ENCODE data around the gene SPTBN4.
"Not testable (repeated sequence)": the region's sequence is repeated elsewhere in the genome, so short reads cannot be mapped to it uniquely, and the experiment has no call there.

Gene SPTBN4

DNA sequence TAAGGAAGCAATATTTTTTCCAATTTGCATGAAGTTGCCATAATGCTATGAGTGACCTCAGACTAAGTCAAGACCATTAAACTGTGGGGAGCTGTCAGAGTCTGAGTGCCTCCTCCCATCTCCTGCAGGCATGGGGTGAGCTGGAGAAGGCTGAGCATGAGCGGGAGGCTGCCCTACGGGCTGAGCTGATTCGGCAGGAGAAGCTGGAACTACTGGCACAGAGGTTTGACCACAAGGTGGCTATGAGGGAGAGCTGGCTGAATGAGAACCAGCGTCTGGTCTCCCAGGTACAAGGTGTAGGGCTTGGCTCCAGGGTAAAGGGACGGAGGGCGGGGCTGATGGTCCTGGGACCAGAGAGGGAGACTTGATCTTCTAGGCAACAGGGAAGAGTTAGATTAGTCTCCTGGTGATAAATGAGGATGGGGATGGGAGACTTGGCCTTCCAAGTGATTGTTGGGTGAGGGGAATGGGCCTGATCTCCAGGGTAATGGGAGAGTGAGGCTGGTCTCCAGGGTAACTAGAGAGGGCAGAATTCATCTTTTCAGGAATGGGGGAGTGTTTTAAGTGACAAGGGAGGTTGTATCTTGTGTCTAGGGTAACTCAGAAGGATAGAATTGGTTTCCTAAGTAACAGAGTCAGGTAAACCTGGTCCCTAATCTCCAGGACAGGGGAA lies 36.0 kb downstream of the SPTBN4 start:
- DNase-seq (ENCODE audit: low spot score) = peak; percentile 55

DNA sequence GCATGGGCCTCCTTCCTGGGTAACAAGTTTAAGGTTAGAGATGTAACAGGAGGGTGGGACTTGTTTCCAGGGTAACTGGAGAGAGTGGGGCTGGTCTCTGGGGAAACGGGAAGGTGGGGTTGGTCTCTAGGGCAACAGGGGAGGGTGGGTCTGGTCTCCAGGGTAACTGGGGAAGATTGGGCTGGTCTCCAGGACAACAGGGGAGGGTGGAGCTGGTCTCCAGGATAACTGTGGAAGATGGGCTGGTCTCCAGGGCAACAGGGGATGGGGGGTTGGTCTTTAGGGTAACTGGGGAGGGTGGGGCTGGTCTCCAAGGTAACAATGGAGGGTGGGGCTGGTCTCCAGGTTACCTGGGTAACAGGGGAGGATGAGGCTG lies 36.5 kb downstream of the SPTBN4 start:
- DNase-seq (ENCODE audit: low spot score) = peak; percentile 91

DNA sequence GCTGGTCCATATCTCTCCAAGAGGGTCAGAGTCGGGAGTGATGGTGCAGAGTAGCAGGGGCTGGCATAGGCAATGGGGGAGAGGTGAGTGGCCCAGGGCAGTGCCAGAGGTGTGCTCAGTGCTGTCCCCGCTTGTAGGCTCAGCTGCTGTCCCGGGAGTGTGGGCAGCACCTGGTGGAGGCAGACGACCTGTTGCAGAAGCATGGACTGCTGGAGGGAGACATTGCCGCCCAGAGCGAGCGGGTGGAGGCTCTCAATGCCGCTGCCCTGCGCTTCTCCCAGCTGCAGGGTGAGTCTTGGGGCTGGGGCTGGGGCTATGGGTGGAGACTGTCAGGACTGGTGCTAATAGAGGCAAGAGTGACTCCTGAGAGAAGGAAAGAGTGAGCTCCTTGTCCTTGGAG lies 39.3 kb downstream of the SPTBN4 start:
- no peak for DNase-seq (ENCODE audit: low spot score)

DNA sequence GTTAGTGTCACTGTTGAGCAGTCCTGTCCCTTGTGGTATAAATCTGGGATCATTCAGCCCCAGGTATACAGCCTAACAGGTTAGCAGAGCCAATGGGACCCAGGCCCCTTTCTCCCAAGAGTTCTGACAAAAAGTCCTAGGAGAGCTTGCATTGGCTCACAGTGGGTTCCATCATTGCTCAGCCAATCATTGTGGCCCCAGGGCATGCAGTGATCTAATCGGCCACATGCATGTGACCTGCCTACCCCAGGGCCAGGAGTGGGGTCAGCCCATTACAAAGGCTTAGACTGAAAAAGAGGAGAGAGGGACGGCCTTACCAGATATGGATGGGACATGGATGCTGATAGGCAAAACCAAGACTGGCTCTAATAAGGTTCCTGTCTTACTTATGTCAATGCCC lies 41.1 kb downstream of the SPTBN4 start:
- no peak for DNase-seq (ENCODE audit: low spot score)

DNA sequence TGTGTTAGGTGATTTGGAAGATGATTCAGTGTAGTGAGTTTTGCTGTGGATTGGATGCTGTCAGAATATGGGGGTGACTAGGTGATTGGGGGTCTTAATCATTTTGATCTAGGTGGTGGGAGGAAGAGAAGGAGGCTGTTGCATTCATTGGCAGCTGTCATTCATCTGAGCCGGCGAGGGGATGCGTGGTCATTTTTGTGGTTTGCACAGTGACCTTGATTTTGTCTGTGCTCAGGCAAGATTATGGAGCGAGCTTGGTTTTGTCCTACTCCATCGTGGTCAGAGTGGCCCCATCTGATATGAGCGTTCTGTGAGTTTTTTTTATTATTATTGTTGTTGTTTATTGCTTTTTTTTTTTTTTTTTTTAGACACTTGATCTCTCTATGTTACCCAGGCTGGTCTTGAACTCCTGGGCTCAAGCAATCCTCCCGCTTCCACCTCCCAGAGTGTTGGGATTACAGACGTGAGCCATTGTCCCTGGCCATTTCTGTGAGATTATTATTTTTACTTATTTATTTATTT lies 42.0 kb downstream of the SPTBN4 start:
- no peak for DNase-seq (ENCODE audit: low spot score)

DNA sequence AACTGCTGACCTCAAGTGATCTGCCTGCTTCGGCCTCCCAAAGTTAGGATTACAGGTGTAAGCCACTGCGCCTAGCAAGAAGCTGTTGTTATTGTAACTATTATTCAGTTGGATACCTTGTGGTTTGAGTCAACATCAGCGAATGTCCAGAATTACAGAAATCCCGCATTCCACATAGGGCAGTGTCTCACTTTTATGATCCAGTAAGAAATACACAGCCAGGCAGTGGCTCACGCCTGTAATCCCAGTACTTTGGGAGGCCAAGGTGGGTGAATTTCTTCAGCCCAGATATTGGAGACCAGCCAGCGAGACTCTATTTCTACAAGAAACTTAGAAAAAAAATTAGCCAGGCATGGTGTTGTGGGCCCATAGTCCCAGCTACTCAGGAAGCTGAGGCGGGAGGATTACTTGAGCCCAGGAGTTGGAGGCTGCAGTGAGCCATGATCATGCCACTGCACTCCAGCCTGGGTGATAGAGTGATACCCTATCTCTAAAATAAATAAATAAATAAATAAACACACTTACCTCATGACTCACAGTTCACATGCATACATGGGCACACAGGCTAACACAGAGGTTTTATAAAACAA lies 43.8 kb downstream of the SPTBN4 start:
- DNase-seq (ENCODE audit: low spot score) = no peak

DNA sequence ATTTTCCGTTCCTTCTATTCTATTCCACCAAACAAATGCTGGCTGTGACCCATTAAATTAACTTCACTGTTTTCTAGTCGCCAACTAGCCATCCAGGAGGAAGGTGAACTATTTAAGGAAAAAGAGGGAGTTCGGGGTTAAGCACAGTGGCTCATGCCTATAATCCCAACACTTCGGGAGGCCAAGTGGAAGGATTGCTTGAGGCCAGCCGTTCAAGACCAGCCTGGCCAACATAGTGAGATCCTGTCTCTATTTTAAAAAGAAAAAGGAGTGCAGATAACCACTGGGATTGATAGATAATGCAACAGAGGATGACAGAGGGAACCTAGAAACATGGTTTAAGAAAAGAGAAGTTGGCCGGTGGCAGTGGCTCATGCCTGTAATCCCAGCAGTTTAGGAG lies 44.7 kb downstream of the SPTBN4 start:
- DNase-seq (ENCODE audit: low spot score) = no peak

DNA sequence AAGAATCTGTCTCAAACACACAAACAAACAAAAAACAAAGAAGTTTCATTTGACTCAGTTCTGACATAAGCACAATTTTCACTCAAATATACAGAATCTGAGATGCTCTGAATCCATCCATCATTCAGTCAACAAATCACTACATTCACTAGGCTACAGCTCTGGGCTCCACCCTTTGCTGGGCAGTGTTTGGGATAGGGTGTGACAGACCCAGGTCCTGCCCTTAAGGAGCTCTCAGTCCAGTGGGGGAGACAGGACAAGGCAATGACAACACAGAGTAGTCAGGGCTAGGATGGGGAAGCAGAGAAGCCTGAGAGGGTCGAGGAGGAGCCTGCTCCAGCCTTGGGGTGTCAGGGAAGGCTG lies 45.3 kb downstream of the SPTBN4 start:
- DNase-seq (ENCODE audit: low spot score) = no peak

DNA sequence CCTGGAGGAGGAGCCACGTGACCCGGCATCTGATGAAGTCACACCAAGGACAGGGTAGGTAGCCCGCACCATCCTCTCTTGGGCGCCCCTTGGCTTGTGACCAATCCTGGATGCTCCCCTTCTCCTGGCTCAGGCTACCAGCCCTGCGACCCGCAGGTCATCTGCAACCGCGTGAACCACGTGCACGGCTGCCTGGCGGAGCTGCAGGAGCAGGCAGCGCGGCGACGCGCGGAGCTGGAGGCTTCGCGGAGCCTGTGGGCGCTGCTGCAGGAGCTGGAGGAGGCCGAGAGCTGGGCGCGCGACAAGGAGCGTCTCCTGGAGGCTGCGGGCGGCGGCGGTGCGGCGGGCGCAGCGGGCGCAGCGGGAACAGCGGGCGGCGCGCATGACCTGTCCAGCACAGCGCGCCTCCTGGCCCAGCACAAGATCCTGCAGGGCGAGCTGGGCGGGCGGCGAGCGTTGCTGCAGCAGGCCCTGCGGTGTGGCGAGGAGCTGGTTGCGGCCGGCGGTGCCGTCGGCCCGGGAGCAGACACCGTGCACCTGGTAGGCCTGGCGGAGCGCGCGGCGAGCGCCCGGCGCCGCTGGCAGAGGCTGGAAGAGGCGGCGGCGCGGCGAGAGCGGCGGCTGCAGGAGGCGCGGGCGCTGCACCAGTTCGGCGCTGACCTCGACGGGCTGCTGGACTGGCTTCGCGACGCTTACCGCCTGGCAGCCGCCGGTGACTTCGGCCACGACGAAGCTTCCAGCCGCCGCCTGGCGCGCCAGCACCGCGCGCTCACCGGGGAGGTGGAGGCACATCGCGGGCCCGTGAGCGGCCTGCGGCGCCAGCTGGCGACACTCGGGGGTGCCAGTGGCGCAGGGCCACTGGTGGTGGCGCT lies 45.9 kb downstream of the SPTBN4 start:
- DNase-seq (ENCODE audit: low spot score) = peak; percentile 53

DNA sequence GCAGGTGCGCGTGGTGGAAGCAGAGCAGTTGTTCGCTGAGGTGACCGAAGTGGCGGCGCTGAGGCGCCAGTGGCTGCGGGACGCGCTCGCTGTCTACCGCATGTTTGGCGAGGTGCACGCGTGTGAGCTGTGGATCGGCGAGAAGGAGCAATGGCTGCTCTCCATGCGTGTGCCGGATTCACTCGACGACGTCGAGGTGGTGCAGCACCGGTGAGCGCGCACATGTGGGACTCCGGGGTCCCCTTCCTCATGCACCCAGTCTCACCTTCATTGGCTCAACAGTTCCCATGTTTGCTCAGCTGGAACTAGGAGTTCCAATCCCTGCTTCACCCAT lies 46.5 kb downstream of the SPTBN4 start:
- no peak for DNase-seq (ENCODE audit: low spot score)

DNA sequence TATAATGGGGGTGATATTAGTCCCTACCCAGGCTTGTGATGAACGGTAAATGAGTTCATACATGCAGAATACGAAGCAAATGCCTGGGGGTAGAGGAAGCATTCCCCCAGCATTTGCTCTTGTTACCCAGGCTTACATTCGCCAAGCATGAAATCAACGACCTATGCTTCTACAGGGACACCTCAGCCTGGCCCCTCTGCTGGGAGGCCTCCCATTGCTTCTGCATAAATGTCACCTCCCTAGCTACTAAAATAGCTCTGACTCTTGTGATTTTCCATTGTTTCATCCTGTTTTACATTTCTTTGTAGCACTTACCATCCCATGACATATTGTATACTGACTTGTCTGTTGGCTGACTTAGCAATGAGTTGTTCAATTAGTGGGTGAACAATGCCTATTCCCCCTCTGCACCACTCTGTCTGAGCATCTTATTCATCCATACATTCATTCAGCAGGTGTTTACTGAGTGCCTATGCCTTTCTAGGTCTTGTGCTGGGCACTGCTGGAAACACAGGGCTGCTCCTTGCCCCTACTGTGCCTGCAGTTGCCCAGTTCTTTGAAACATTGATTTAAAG lies 47.0 kb downstream of the SPTBN4 start:
- no peak for DNase-seq (ENCODE audit: low spot score)

DNA sequence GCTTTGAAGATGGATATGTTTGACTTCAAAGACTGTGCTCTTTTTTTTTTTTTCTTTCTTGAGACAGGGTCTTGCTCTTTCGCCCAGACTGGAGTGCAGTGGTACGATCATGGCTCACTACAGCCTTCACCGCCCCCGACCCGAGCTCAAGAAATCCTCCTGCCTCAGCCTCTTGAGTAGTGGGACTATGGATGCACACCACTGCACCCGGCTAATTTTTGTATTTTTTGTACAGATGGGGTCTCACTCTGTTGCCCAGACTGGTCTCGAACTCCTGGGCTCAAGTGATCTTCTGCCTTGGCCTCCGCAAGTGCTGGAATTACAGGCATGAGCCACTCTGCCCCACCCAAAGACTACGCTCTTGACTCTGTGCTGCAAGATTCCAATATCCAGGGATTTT lies 50.4 kb downstream of the SPTBN4 start:
- no peak for DNase-seq (ENCODE audit: low spot score)

DNA sequence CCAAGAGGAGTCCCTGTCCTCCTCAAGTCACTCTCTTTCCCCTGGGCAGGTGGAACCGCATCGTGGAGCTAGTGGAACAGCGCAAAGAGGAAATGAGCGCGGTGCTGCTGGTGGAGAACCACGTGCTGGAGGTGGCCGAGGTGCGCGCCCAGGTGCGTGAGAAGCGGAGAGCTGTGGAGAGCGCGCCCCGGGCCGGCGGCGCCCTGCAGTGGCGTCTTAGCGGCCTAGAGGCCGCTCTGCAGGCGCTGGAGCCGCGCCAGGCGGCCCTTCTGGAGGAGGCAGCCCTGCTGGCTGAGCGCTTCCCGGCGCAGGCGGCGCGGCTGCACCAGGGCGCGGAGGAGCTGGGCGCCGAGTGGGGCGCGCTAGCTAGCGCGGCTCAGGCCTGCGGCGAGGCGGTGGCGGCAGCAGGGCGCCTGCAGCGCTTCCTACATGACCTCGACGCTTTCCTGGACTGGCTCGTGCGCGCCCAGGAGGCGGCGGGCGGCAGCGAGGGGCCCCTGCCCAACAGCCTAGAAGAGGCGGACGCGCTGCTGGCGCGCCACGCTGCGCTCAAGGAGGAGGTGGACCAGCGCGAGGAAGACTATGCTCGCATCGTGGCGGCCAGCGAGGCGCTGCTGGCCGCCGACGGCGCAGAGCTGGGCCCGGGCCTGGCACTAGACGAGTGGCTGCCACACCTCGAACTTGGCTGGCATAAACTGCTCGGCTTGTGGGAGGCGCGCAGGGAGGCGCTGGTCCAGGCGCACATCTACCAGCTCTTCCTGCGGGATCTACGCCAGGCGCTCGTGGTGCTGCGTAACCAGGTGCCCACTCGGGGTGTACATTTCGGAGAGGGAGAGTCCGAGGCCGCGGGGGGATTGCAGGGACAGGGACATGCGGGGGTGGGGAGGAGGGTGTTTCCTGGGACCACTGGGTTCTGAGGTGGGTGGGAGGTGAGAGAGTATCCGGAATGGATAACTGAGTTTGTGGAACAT lies 52.8 kb downstream of the SPTBN4 start:
- no peak for DNase-seq (ENCODE audit: low spot score)

DNA sequence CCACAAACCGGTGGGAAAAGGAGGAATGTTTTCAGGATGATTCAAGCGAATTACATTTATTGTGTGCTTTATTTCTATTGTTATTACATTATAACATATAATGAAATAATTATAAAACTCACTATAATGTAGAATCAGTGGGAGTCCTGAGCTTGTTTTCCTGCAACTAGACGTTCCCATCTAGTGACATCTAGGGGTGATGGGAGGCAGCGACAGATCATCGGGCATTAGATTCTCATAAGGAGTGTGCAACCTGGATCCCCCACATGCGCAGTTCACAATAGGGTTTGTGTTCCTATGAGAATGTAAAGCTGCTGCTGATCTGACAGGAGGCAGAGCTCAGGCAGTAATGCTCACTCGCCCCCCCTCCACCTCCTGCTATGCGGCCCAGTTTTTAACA lies 54.5 kb downstream of the SPTBN4 start:
- DNase-seq (ENCODE audit: low spot score) = no peak

DNA sequence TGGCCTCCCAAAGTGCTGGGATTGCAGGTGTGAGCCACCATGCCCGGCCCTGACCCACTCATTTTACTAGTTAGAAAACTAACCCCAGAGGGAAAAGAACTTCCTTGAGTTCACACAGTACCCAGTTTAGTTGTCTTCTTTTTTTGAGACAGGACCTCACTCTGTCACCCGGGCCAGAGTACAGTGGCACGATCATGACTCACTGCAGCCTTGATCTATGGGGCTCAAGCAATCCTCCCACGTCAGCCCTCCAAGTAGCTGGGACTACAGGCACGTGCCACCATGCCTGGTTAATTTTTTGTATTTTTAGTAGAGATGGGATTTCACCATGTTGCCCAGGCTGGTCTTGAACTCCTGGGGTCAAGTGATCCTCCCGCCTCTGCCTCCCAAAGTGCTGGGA lies 55.1 kb downstream of the SPTBN4 start:
- not testable (repeated sequence) for DNase-seq (ENCODE audit: low spot score)

DNA sequence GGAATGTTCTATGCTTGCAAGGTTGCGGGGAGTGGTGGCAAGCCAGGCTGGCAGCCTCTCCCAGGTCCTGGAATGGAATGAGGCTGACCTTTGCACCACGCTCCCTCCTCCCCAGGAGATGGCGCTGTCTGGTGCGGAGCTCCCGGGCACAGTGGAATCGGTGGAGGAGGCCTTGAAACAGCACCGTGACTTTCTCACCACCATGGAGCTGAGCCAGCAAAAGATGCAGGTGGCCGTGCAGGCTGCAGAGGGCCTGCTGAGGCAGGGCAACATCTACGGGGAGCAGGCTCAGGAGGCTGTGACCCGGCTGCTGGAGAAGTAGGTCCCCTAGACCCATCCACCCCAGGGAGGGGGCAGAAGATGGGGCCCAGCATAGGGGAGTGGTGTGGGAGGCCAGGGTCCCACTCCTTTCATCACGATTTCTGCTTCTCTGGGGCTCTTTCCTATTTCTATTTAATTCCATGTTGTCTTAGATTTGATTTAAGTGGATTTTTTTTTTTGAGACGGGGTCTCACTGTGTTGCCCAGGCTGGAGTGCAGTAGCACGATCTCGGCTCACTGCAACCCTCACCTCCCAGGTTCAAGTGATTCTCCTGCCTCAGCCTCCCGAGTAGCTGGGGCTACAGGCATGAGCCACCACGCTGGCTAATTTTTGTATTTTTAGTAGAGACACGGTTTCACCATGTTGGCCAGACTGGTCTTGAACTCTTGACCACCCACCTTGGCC lies 56.7 kb downstream of the SPTBN4 start:
- DNase-seq (ENCODE audit: low spot score) = peak; percentile 79

DNA sequence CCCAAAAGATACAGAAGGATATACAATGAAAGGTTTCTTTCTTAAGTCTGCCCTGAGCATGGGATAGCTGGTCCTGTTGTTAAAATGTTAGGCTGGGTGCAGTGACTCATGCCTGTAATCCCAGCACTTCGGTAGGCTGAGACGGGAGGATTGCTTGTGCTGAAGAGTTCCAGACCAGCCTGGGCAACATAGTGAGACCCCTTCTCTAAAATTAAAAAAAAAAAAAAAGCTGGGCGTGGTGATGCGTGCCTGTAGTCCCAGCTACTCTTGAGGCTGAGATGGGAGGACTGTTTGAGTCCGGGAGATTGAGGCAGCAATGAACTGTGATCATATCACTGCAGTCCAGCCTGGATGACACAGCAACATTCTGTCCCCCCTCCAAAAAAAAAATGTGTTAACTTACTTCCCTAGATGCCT lies 57.3 kb downstream of the SPTBN4 start:
- DNase-seq (ENCODE audit: low spot score) = no peak

DNA sequence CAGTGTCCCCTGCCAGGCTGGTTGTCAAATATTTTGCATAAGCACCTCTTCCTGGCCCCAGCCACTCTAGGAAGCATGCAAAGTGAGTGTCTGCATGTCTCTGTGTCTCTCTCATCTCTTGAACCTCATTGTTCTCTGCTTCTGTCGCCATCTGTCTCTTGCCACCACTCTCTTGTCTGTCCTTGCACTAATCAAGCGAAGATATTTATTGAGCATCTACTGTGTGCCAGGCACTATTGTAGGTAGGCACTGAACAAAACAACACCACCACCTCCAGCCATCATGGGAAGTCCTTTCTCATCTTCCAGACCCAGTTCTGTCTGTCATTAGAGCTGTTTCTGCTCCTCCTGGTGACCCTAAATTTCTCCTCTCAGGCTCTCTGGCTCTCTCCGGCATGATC lies 57.9 kb downstream of the SPTBN4 start:
- DNase-seq (ENCODE audit: low spot score) = no peak

DNA sequence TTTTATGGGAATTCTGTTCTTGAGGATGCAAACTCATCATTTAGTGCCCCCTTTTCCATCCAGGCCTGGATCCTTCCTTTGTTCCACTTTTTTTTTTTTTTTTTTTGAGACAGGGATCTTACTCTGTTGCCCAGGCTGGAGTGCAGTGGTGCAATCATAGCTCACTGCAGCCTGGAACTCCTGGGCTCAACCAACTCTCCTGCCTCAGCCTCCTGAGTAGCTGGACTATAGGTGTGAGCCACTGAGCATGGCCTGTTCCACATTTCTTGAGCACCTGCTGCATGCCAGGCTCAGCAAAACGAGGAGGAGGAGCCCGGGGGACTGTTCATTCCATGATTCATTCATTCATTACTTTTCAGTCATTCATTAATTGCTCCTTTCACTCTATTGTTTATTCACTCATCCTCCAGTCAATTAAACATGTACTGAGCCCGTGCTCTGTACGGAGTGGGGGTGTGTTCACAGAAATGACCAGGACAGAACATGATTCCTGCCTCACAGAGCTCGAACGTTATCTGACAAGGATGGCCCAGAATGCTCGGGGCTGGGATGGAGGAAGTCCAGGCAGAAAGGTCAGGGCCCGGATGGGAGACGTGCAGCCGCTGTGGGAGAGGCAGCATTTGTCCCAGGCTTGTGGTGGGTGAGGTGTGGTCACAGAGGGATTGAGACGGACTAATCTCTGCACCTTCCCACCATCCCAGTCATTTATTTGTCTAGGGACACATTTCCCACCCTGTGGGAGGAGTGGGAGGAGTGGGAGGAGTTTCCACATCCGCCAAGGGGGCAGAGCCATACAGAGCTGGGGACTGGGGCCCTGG lies 58.6 kb downstream of the SPTBN4 start:
- DNase-seq (ENCODE audit: low spot score) = no peak

DNA sequence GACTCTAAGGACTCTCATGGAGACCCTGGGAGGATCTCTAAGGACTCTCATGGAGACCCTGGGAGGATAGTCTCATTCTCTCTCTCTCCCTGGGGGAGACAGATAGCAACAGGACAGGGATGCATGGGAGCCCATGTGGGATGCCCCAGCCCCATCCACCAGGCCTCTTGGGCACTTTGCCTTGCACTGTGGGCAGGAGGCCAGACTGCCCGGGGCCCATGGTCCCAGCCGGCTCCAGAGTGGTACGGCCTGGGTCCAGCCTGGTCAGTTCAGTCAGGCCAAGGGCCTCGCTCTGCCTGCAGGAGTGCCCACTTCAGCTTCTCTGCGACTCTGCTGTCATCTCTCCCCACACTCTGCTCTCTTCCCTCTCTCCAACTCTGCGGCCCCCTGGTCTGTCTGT lies 61.3 kb downstream of the SPTBN4 start:
- DNase-seq (ENCODE audit: low spot score) = no peak

Measured in SK-N-DZ (cell line).